Measurements from ENCODE around the gene TMEM179. TPM values are rescaled to one million over a fixed set of nuclear protein-coding genes. Genes with fewer than 3 reads are reported as not detected.

Gene TMEM179
- total RNA-seq, 1 donor, result not detected

DNA sequence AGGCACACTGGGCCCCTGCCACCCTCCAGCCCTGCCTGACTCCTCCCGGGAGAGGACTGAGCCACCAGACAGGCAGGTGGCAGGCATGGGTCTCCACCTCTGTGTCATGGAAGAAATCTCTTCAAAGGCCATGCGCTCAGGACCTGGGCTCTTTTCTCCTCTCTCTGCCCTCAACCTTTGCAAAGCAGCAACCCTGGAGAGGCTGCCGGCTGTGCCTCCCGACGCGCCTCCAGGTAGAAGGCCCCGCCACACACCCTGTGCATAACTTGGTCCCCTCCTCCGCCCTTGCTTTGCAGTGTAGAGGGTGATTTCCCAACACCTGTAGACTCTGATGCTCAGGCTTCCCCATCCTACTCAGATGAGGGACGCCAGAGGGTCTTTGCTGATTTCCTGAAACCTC, 28.2 kb upstream of the TMEM179 start:
- Histone ChIP-seq H3K4me3 (ENCODE audit: low read length) (no peak overlapping the region), H3K9me3 (ENCODE audit: low read depth, low read length) (peaks cover 4% of the 10 kb centered on the region), H3K4me1 (ENCODE audit: insufficient read depth, low read length) (no peaks in the 10 kb centered on the region), H3K27me3 (ENCODE audit: insufficient read depth, low read length) (peaks cover 3% of the 10 kb centered on the region)

DNA sequence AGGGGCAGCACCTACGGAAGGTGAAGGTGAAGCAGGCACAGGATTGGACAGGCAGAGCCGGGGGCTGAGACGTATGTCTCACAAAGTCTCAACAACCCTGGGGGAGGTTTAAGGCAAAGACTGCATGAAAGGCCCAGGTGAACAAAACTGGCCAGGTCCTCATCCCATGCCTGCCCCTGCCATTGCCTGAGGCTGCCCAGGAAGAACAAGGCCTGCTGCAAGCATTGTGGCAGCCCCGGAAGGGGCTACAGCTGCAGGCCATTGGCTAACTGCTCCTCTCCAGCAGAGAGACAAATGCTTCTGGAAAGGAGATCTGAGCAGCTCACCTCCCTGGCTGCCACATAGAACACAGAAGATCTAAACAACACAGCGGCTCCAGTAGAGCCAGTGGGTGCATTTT, 20.4 kb upstream of the TMEM179 start:
- no peaks in the 10 kb centered on the region for H3K4me1 ChIP-seq (ENCODE audit: insufficient read depth, low read length)
- H3K4me3 ChIP-seq (ENCODE audit: low read length), result no peak overlapping the region
- peaks cover 4% of the 10 kb centered on the region for H3K9me3 ChIP-seq (ENCODE audit: low read depth, low read length)
- H3K27me3 ChIP-seq (ENCODE audit: insufficient read depth, low read length), result peaks cover 6% of the 10 kb centered on the region

DNA sequence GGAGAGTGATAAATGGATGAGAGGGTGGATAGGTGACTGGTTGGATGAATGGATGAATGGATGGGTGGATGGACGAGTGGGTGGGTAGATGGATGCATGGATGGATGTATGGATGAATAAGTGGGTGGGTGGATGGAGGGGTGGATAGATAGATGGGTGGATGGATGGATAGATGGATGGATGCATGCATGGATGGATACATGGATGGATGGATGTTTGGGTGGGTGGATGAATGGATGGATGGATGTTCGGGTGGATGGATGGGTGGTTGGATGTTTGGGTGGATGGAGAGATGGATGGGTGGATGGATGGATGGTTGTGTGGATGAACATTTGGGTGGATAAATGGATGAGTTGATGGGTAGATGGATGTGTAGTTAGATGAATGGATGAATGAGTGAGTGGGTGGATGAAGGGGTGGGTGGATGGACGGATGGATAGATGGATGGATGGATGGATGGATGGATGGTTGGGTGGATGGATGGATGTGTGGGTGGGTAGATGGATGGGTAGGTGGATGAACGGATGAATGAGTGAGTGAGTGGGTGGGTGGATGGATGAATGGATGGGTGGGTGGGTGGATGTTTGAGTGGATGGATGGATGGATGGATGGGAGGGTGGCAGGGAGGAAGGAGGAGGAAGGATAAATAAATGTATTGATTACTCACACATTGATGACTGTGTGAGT, 9.7 kb upstream of the TMEM179 start:
- H3K27me3 ChIP-seq (ENCODE audit: insufficient read depth, low read length), result peaks cover 9% of the 10 kb centered on the region
- no peaks in the 10 kb centered on the region for H3K9me3 ChIP-seq (ENCODE audit: low read depth, low read length)
- H3K4me1 ChIP-seq (ENCODE audit: insufficient read depth, low read length), result no peaks in the 10 kb centered on the region
- no peak overlapping the region for H3K4me3 ChIP-seq (ENCODE audit: low read length)

DNA sequence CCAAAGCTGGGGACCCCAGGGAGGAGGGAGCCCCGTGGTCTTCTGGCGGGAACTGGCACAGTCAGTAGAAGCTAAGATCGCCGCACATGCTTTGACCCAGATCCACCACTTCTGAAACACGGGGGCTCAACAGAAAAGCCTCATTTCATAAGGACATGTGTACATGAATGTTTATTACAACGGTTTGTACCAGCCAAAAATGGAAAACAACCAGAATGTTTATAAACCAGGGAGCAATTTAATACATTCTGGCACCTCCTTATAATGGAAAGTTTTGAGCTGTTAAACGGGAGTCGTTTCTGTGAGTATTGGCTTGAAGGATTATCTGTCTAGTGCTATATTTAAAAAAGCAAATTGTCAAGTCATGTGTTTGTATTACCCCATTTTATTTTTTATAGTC, 7.3 kb upstream of the TMEM179 start:
- peaks cover 5% of the 10 kb centered on the region for H3K27me3 ChIP-seq (ENCODE audit: insufficient read depth, low read length)
- H3K9me3 ChIP-seq (ENCODE audit: low read depth, low read length), result no peaks in the 10 kb centered on the region
- H3K4me3 ChIP-seq (ENCODE audit: low read length), result no peak overlapping the region
- no peaks in the 10 kb centered on the region for H3K4me1 ChIP-seq (ENCODE audit: insufficient read depth, low read length)

DNA sequence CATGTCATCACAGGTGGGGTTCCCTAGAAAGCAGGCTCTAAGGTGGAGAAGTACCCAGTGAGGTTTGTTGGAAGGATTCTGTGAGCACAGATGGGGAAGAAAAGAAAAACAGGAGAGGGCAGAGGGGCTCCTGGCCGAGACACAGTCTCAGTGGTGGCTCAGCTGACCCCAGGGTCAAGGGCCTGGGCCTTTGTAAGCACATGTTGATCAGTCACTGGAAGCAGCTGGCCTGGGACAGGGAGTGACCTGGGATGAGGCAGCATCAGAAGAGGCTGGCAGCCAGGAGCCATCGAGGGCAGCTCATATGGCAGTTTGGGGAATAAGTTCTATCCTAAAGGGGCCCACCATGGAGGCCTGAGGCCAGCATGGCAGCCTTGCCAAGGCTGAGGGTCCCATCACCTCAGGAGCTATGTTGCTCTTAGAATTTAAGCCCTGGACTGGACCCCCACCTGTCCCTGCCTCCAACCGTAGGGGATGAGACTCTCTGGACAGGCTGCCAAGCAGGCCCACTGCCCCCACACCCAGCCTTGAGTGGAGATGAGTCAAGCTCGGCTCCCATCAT, 6.3 kb upstream of the TMEM179 start:
- Histone ChIP-seq H3K27me3 (ENCODE audit: insufficient read depth, low read length) (peaks cover 5% of the 10 kb centered on the region), H3K4me1 (ENCODE audit: insufficient read depth, low read length) (no peaks in the 10 kb centered on the region), H3K9me3 (ENCODE audit: low read depth, low read length) (no peaks in the 10 kb centered on the region), H3K4me3 (ENCODE audit: low read length) (no peak overlapping the region)

DNA sequence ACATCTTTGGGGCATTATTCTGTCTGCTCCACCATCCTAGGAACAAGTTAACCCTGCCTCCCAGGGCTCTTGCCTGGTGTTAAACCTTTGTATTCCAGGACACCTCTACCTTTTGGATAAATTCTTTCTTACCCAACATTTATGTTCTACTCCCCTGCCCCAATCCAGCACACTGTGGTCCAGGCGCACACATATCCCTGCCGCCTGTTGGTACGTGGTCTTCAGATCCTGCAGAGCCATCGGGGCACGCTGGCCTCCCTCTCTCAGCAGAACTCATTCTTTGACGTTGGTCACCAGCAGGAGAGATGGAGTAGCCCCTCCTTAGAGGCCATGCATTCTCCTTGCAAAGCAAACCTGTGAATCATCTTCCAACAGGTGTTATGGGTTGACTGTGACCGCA, 5.1 kb upstream of the TMEM179 start:
- peaks cover 8% of the 10 kb centered on the region for H3K27me3 ChIP-seq (ENCODE audit: insufficient read depth, low read length)
- no peaks in the 10 kb centered on the region for H3K9me3 ChIP-seq (ENCODE audit: low read depth, low read length)
- H3K4me3 ChIP-seq (ENCODE audit: low read length), result no peak overlapping the region
- H3K4me1 ChIP-seq (ENCODE audit: insufficient read depth, low read length), result no peaks in the 10 kb centered on the region

DNA sequence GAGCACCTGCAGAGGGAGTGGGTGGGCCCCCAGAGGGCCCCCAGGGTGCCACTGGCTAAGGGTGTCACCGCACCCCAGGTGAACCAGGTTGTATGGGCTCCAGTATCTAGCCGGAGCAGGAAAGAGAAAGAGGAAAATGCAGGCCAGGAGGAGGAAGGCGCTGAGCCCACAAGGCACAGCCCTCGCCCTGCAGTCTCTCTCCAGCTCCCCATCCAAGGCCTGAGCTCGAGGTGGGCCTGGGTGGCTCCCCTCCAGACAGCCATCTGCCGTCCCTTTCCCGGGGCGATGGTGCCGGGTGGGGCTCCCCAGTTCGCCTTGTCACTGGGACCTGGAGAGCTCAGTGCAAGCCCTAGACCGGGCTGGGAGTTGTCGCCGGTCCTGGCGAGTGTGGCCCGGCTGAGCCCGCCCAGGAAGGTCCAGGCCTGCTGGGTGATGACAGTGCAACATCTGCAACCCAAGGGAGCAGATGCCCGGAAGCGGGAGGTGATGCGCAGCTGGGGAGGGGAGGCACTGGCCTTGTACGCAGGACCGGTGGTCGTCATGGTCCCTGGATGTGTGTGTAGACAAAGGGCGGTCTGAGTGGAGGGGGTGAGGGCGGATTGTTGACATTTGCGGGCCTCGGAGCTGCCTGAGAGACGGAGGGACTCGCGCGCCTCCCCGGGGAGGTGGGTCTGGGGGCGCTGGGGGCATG, 716 bp downstream of the TMEM179 start:
- peaks cover 8% of the 10 kb centered on the region for H3K27me3 ChIP-seq (ENCODE audit: insufficient read depth, low read length)
- no peaks in the 10 kb centered on the region for H3K9me3 ChIP-seq (ENCODE audit: low read depth, low read length)
- H3K4me1 ChIP-seq (ENCODE audit: insufficient read depth, low read length), result no peaks in the 10 kb centered on the region
- no peak overlapping the region for H3K4me3 ChIP-seq (ENCODE audit: low read length)

DNA sequence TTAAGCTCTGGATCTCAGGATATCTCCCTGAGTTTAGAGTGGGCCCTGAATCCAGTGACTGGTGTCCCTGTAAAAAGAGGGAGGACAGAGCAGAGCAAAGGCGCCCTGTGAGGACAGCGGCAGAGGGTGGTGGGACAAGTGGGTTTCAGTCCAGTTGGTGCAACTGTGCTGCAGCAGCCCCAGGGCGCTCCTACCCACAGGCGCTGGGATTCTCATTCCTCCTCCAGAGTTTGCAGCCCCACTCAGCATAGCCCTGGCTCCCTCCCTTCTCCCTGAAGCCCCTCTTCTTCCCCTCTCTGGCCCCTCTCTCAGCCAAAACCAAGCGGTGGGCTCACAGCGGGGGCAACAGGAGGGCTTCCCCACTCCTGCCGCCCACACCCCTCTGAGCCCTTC, 1.6 kb downstream of the TMEM179 start:
- no peaks in the 10 kb centered on the region for H3K9me3 ChIP-seq (ENCODE audit: low read depth, low read length)
- no peak overlapping the region for H3K4me3 ChIP-seq (ENCODE audit: low read length)
- peaks cover 8% of the 10 kb centered on the region for H3K27me3 ChIP-seq (ENCODE audit: insufficient read depth, low read length)
- no peaks in the 10 kb centered on the region for H3K4me1 ChIP-seq (ENCODE audit: insufficient read depth, low read length)

DNA sequence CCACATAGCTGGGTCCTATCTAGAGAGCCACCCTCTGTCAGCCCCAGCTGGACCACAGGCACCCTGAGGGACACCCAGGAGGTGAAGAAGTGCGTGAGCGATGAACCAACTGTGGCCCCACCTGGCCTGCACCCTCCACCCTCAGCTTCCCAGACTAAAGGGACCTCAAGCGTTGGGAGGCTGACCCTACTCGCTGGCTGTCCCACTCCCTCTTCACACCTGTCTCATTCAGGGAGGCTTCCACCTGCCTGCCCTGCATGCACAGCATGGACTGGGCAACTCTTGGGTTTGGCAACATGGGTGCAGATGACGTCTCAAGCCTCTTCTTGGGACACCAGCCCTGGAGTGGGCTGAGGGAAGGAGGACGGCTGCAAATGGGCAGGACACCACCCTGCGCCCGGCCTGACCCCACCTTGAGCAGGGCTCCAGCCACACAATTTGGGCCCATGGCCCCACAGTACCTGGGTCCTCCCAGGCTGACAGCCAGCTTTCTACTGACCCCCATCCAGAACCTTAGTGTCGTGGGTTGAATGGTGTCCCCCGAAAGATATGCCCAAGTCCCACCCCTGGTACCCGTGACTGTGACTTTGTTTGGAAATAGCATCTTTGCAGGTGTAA, 2.1 kb downstream of the TMEM179 start:
- no peak overlapping the region for H3K4me3 ChIP-seq (ENCODE audit: low read length)
- no peaks in the 10 kb centered on the region for H3K9me3 ChIP-seq (ENCODE audit: low read depth, low read length)
- peaks cover 8% of the 10 kb centered on the region for H3K27me3 ChIP-seq (ENCODE audit: insufficient read depth, low read length)
- H3K4me1 ChIP-seq (ENCODE audit: insufficient read depth, low read length), result no peaks in the 10 kb centered on the region

DNA sequence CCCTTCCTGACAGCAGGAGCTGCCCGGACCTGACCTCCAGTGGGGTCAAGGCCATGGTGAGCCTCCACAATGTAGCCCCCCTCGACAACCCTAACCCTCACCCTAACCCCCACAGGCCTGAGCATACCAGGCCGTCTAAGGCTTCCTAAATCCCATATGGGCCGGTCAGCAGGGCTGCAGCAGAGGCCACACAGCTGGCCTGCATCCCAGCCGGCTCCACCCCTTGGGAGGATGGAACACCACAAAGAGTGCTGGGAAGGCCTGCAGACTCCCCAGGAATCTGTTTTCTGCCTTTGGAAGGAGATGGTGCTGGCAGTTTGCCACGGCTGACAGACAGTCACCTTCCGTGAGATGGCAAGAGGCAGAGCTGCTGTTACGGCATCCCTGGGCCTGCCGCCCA, 2.8 kb downstream of the TMEM179 start:
- peaks cover 8% of the 10 kb centered on the region for H3K27me3 ChIP-seq (ENCODE audit: insufficient read depth, low read length)
- H3K9me3 ChIP-seq (ENCODE audit: low read depth, low read length), result no peaks in the 10 kb centered on the region
- H3K4me3 ChIP-seq (ENCODE audit: low read length), result no peak overlapping the region
- no peaks in the 10 kb centered on the region for H3K4me1 ChIP-seq (ENCODE audit: insufficient read depth, low read length)

DNA sequence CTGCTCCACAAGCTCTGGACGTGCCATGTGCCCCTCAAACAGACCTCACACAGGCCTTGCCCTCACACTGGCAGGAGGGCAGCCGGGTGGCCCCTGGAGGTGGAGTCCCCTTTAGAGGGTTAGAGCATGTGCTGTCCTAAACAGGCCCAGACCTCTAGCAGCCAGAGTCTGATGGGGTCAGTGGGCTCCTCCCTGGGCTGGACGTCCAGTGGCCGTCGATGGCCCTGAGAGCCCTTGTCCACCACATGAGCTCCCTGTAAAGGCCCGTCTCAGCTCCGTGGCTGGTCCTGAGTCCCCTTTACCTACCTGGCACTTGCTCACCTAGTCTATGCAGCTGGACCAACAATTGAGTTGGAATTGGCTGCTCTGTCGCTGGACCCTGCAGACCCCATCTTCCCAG, 3.8 kb downstream of the TMEM179 start:
- H3K4me1 ChIP-seq (ENCODE audit: insufficient read depth, low read length), result no peaks in the 10 kb centered on the region
- peaks cover 6% of the 10 kb centered on the region for H3K27me3 ChIP-seq (ENCODE audit: insufficient read depth, low read length)
- no peak overlapping the region for H3K4me3 ChIP-seq (ENCODE audit: low read length)
- H3K9me3 ChIP-seq (ENCODE audit: low read depth, low read length), result no peaks in the 10 kb centered on the region

DNA sequence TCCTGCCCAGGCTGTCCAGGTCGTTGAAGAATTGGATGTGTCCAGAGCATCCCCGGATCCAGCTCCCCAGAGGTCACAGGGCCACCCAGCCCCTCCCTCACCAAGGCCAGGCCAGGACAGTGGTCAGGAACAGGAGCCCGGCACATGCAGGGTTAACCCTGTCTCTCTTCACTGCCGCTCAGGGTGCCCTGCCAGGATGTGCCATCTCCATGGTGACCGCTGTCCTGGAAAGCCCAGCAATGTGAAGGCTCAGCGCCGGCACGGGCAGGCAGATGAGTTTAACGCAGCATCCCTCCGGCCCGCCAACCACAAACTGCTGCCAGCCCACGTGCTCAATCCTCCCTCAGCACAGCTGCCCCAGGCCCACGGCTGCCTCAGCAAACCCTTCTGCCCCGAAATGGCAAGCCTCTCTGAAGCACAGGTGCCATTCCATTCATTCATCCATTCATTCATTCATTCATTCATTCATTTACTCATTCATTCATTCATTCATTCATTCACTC, 4.4 kb downstream of the TMEM179 start:
- Histone ChIP-seq H3K4me3 (ENCODE audit: low read length) (no peak overlapping the region), H3K9me3 (ENCODE audit: low read depth, low read length) (no peaks in the 10 kb centered on the region), H3K4me1 (ENCODE audit: insufficient read depth, low read length) (no peaks in the 10 kb centered on the region), H3K27me3 (ENCODE audit: insufficient read depth, low read length) (peaks cover 4% of the 10 kb centered on the region)

DNA sequence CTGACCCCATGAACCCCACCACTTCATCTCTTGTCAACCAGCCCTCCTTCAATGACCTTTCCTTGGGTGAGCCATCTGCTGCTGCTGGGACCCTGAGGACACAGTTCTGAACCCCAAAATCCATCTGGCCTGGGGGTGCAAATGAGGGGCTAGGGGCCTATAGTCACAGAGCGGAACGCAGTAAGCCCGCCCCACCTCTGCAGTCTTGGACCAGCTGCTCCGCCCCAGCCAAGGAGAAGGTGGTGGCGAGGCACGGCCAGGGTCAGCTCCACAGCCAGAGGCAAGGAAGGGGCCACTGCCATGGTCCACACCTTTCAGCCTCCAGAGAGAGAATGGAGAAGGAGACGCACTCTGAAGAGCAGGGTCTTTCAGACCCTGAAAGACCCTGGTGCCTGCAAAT, 5.1 kb downstream of the TMEM179 start:
- Histone ChIP-seq H3K9me3 (ENCODE audit: low read depth, low read length) (no peaks in the 10 kb centered on the region), H3K4me1 (ENCODE audit: insufficient read depth, low read length) (no peaks in the 10 kb centered on the region), H3K27me3 (ENCODE audit: insufficient read depth, low read length) (no peaks in the 10 kb centered on the region), H3K4me3 (ENCODE audit: low read length) (no peak overlapping the region)

DNA sequence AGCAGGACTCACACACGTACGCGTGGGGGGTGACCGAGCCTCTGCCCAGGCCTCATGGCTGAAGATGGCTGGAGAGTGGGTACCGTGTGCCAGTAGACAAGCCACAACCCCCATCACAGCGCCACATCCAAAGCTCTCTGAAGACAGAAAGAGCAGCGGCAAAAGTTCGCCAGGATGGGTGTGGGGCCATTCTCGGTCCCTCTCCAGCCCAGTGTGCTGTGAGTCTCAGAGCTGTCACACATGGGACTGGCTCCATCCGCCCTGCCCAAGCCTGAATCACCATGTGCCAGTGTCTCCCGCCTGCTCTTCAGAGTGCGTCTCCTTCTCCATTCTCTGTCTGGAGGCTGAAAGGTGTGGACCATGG, 5.7 kb downstream of the TMEM179 start:
- no peaks in the 10 kb centered on the region for H3K4me1 ChIP-seq (ENCODE audit: insufficient read depth, low read length)
- no peaks in the 10 kb centered on the region for H3K27me3 ChIP-seq (ENCODE audit: insufficient read depth, low read length)
- no peak overlapping the region for H3K4me3 ChIP-seq (ENCODE audit: low read length)
- no peaks in the 10 kb centered on the region for H3K9me3 ChIP-seq (ENCODE audit: low read depth, low read length)

DNA sequence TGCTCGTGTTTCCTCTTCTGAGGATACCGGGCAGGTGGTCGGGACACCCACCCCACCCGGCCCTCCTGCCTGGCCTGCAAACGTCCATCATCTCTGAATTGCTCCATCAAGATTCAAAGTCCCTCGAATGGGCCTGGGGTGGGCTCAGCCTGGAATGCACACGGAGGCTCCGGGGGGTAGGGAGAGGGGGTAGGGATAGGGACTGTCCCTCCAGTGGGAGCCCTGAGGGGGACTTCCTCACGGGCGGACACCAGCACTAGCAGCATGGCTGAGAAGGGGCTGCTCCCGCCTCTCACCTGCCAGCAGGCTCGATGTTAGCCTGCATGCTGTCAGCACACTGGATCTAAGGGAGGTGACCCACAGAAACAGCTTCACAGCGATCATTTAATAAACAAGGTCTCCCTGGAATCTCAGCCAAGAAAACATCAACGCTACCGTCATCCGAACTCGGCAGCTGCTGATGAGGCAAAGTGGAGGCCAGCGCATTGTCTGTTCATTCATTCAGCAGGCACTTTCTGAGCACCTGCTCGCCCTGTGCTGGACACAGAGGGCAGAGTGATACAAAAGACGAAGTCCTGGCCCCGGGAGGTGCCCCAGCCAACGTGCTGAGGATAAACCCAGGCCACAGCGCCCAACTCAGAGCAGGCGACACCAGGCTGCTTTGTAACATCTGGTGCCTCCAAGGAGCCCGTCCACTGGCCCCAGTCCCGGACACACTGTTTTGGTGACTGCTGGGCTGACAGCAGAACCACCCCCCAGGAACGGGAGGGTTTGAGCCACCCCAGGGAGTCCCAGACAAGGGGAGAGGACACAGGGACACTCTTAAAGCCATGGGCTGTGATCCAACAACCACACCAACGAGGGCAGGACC, 6.3 kb downstream of the TMEM179 start:
- Histone ChIP-seq H3K9me3 (ENCODE audit: low read depth, low read length) (no peaks in the 10 kb centered on the region), H3K27me3 (ENCODE audit: insufficient read depth, low read length) (no peaks in the 10 kb centered on the region), H3K4me3 (ENCODE audit: low read length) (no peak overlapping the region), H3K4me1 (ENCODE audit: insufficient read depth, low read length) (no peaks in the 10 kb centered on the region)
